ENCODE measurements around the gene CDH5. TPM values are rescaled to one million over a fixed set of nuclear protein-coding genes. Genes with fewer than 3 reads are reported as not detected.

CDH5 gene
- total and polyA plus RNA-seq, 2 of the 13 experiments (the other 11 are each of a cell fraction or from before 2014, with no cell fraction given) = 0.71 to 1.1 TPM

GRCh38 chr16:66322174-66322573, 44.3 kb upstream of the CDH5 start (continued):
- no peak for TF ChIP-seq TFE3 (CRISPR knock-in tag; IDR thresholded peaks at IDR 0.05)
- TF ChIP-seq HMGXB4 (CRISPR knock-in tag; IDR thresholded peaks at IDR 0.05; ENCODE audit: borderline replicate concordance in 1 of 2, low read depth in 1 of 2) = no peak
- TF ChIP-seq ZNF746 (CRISPR knock-in tag; IDR thresholded peaks at IDR 0.05) = no peak
- TF ChIP-seq FOSL2 (CRISPR knock-in tag; IDR thresholded peaks at IDR 0.05) = no peak
- no peak for TF ChIP-seq USF2 (IDR thresholded peaks at IDR 0.05; ENCODE audit: low read depth, low read length)
- TF ChIP-seq USF2 (CRISPR knock-in tag; IDR thresholded peaks at IDR 0.05; ENCODE audit: borderline replicate concordance) = no peak
- TF ChIP-seq MXD1 (CRISPR knock-in tag; IDR thresholded peaks at IDR 0.05) = no peak
- TF ChIP-seq PHB2 (IDR thresholded peaks at IDR 0.05; ENCODE audit: partially characterized antibody) = no peak
- TF ChIP-seq FIP1L1 (IDR thresholded peaks at IDR 0.05; ENCODE audit: borderline replicate concordance, insufficient read depth, low read depth, low read length) = no peak
- TF ChIP-seq ZSCAN31 (CRISPR knock-in tag; IDR thresholded peaks at IDR 0.05; ENCODE audit: low read depth) = no peak
- no peak for TF ChIP-seq ZNF570 (CRISPR knock-in tag; IDR thresholded peaks at IDR 0.05; ENCODE audit: borderline replicate concordance)
- TF ChIP-seq ZNF468 (CRISPR knock-in tag; IDR thresholded peaks at IDR 0.05) = no peak
- TF ChIP-seq ZNF678 (CRISPR knock-in tag; IDR thresholded peaks at IDR 0.05) = no peak
- no peak for TF ChIP-seq RELA (CRISPR knock-in tag; IDR thresholded peaks at IDR 0.05)
- no peak for TF ChIP-seq TRAFD1 (CRISPR knock-in tag; IDR thresholded peaks at IDR 0.05; ENCODE audit: borderline replicate concordance)
- no peak for TF ChIP-seq BCL3 (CRISPR knock-in tag; IDR thresholded peaks at IDR 0.05)

Data from HepG2 (cell line).